ENCODE measurements around the gene CTR9. TPM values are rescaled to one million over a fixed set of nuclear protein-coding genes. Genes with fewer than 3 reads are reported as not detected.

Gene CTR9
- total and polyA plus RNA-seq, 2 experiments from 2014 or later = 29.0 to 32.7 TPM

- TF ChIP-seq ZNF462 (CRISPR knock-in tag; IDR thresholded peaks at IDR 0.05) = no peak
- no peak for TF ChIP-seq EZH2 (IDR thresholded peaks at IDR 0.05; ENCODE audit: low read depth, unreplicated experiment)
- TF ChIP-seq STAT1 (IDR thresholded peaks at IDR 0.05; ENCODE audit: unreplicated experiment) = no peak
- TF ChIP-seq CREB1 (CRISPR knock-in tag; IDR thresholded peaks at IDR 0.05; ENCODE audit: low read depth) = no peak
- TF ChIP-seq NANOG (IDR thresholded peaks at IDR 0.05; ENCODE audit: borderline replicate concordance) = no peak
These were observed 28.7 kb upstream of the CTR9 start (continued) for GRCh38 chr11:10722307-10722706.

- Histone ChIP-seq H3K27me3 (ENCODE audit: insufficient read depth) (no peaks in the 10 kb centered on the region), H3K4me1 (ENCODE audit: insufficient read depth) (peaks cover 6% of the 10 kb centered on the region), H3F3A (replicated peaks; ENCODE audit: low read depth) (no peaks in the 10 kb centered on the region), H3K27ac (ENCODE audit: low read depth) (no peak overlapping the region), H3K79me2 (replicated peaks; ENCODE audit: insufficient read depth) (no peaks in the 10 kb centered on the region), H3K36me3 (ENCODE audit: insufficient read depth) (no peaks in the 10 kb centered on the region), H4K20me1 (replicated peaks; ENCODE audit: insufficient read depth) (no peaks in the 10 kb centered on the region), H3K4me2 (no peak overlapping the region), H3K4me3 (no peak overlapping the region), H2AFZ (no peak overlapping the region), H3K9me2 (ENCODE audit: insufficient read depth) (0 out of 2 replicates have a peak, but pooled peaks cover 2% of the 10 kb centered on the region)
- DNase-seq (ENCODE audit: low spot score) = no peak
- Mint-ChIP-seq H3K27me3 (ENCODE audit: insufficient read depth, low read depth, poor library complexity) (peaks cover 10% of the 10 kb centered on the region), H3K27ac (no peak overlapping the region), H3K4me3 (no peak overlapping the region), H3K4me1 (peaks cover 3% of the 10 kb centered on the region), H3K9me3 (no peaks in the 10 kb centered on the region), H3K36me3 (ENCODE audit: low read depth) (no peaks in the 10 kb centered on the region; the same call in 2 of the 3 replicates)
- ATAC-seq = no peak
- no peak for TF ChIP-seq ETS1 (IDR thresholded peaks at IDR 0.05)
- TF ChIP-seq JUNB (IDR thresholded peaks at IDR 0.05; ENCODE audit: unreplicated experiment) = no peak
- TF ChIP-seq CREB1 (CRISPR knock-in tag; IDR thresholded peaks at IDR 0.05; ENCODE audit: low read depth) = no peak
- TF ChIP-seq POLR2AphosphoS5 (IDR thresholded peaks at IDR 0.05; ENCODE audit: low read depth) = no peak
- TF ChIP-seq, protein P1, sequence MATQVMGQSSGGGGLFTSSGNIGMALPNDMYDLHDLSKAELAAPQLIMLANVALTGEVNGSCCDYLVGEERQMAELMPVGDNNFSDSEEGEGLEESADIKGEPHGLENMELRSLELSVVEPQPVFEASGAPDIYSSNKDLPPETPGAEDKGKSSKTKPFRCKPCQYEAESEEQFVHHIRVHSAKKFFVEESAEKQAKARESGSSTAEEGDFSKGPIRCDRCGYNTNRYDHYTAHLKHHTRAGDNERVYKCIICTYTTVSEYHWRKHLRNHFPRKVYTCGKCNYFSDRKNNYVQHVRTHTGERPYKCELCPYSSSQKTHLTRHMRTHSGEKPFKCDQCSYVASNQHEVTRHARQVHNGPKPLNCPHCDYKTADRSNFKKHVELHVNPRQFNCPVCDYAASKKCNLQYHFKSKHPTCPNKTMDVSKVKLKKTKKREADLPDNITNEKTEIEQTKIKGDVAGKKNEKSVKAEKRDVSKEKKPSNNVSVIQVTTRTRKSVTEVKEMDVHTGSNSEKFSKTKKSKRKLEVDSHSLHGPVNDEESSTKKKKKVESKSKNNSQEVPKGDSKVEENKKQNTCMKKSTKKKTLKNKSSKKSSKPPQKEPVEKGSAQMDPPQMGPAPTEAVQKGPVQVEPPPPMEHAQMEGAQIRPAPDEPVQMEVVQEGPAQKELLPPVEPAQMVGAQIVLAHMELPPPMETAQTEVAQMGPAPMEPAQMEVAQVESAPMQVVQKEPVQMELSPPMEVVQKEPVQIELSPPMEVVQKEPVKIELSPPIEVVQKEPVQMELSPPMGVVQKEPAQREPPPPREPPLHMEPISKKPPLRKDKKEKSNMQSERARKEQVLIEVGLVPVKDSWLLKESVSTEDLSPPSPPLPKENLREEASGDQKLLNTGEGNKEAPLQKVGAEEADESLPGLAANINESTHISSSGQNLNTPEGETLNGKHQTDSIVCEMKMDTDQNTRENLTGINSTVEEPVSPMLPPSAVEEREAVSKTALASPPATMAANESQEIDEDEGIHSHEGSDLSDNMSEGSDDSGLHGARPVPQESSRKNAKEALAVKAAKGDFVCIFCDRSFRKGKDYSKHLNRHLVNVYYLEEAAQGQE (IDR thresholded peaks at IDR 0.05; ENCODE audit: unreplicated experiment) = no peak
- no peak for TF ChIP-seq NANOG (IDR thresholded peaks at IDR 0.05; ENCODE audit: borderline replicate concordance)
- TF ChIP-seq EZH2 (IDR thresholded peaks at IDR 0.05; ENCODE audit: low read depth, unreplicated experiment) = no peak
These were observed 25.7 kb upstream of the CTR9 start for GRCh38 chr11:10725114-10725906.

Measured in GM23338 (cell line).